HG03135 (cell line): ENCODE data around the gene ARL15.

Experiments used
- ATAC-seq: cut with Tn5 transposase; IDR thresholded peaks from one replicate; pipeline ENCODE4 v1.9.1; 2021; ENCODE audit warnings: mild to moderate bottlenecking, moderate library complexity; ENCODE audit not compliant: unreplicated experiment

The ARL15 gene

GRCh38 chr5:54214722-54215121 is 95.7 kb downstream of the ARL15 start:
- ATAC-seq, result no peak

- no peak for ATAC-seq
Observed at GRCh38 chr5:54212331-54212730, 98.0 kb downstream of the ARL15 start.

GRCh38 chr5:54211912-54212311 is 98.5 kb downstream of the ARL15 start:
- no peak for ATAC-seq

GRCh38 chr5:54207566-54207965 is 102.8 kb downstream of the ARL15 start:
- no peak for ATAC-seq

- no peak for ATAC-seq
Observed at GRCh38 chr5:54206580-54207229, 103.7 kb downstream of the ARL15 start.

GRCh38 chr5:54205918-54206317 is 104.5 kb downstream of the ARL15 start:
- no peak for ATAC-seq

- no peak for ATAC-seq
Observed at GRCh38 chr5:54205453-54205852, 104.9 kb downstream of the ARL15 start.

GRCh38 chr5:54197018-54197417 is 113.4 kb downstream of the ARL15 start:
- no peak for ATAC-seq

GRCh38 chr5:54195701-54196100 is 114.7 kb downstream of the ARL15 start:
- ATAC-seq, result no peak

GRCh38 chr5:54194318-54194717 is 116.1 kb downstream of the ARL15 start:
- ATAC-seq, result no peak

GRCh38 chr5:54187694-54188093 is 122.7 kb downstream of the ARL15 start:
- ATAC-seq, result no peak

GRCh38 chr5:54186912-54187445 is 123.4 kb downstream of the ARL15 start:
- no peak for ATAC-seq

- no peak for ATAC-seq
Observed at GRCh38 chr5:54186108-54186507, 124.3 kb downstream of the ARL15 start.

- ATAC-seq, result no peak
Observed at GRCh38 chr5:54184806-54185205, 125.6 kb downstream of the ARL15 start.

GRCh38 chr5:54180630-54181031 is 129.7 kb downstream of the ARL15 start:
- no peak for ATAC-seq

GRCh38 chr5:54178991-54179390 is 131.4 kb downstream of the ARL15 start:
- ATAC-seq, result no peak

- ATAC-seq, result no peak
Observed at GRCh38 chr5:54178207-54178606, 132.2 kb downstream of the ARL15 start.

GRCh38 chr5:54177058-54177457 is 133.3 kb downstream of the ARL15 start:
- ATAC-seq, result no peak

GRCh38 chr5:54176066-54176830 is 134.1 kb downstream of the ARL15 start:
- ATAC-seq, result no peak

GRCh38 chr5:54173251-54173650 is 137.1 kb downstream of the ARL15 start:
- ATAC-seq, result no peak

GRCh38 chr5:54171645-54172384 is 138.6 kb downstream of the ARL15 start:
- no peak for ATAC-seq

- no peak for ATAC-seq
Observed at GRCh38 chr5:54165687-54166086, 144.7 kb downstream of the ARL15 start.
